Spleen (tissue), 7 donors: Measurements from ENCODE around the gene ZFP14.
"Not testable (repeated sequence)": the region's sequence is repeated elsewhere in the genome, so short reads cannot be mapped to it uniquely, and the experiment has no call there.

Experiments used
- POLR2A ChIP-seq, 3 donors: fragments of 450-650 bp; IDR thresholded peaks; one replicate each; pipeline ENCODE4 v1.5.1; 2017; ENCODE audit warnings: antibody characterized with exemption in 3 of 3, mild to moderate bottlenecking in 1 of 3
- TF ChIP-seq, protein P1 (sequence below), 11 experiments: fragments of 200-600 bp in 7 of 11; fragments of 450-650 bp in 4 of 11; sonication (generic) in 4 of 11; IDR thresholded peaks in 8 of 11; conservative IDR thresholded peaks in 3 of 11; 1 replicate in 7 of 11; 2 replicates in 4 of 11; pipeline versions ENCODE4 v1.4.0 to v1.8.0; 2016 to 2021; ENCODE audit warnings: antibody characterized with exemption in 11 of 11, inconsistent platforms in 4 of 11, mild to moderate bottlenecking in 1 of 11
- donor health status: DM: no; HTN: no; CAD: no; lungs with moderate emphysema.
- donor health status: DM: no; HTN: no; CAD: no.
- donor health status: DM: no; HTN: no; CAD: no.

GRCh38 chr19:36310416-36310990 is 68.5 kb downstream of the ZFP14 start:
- TF ChIP-seq, protein P1, sequence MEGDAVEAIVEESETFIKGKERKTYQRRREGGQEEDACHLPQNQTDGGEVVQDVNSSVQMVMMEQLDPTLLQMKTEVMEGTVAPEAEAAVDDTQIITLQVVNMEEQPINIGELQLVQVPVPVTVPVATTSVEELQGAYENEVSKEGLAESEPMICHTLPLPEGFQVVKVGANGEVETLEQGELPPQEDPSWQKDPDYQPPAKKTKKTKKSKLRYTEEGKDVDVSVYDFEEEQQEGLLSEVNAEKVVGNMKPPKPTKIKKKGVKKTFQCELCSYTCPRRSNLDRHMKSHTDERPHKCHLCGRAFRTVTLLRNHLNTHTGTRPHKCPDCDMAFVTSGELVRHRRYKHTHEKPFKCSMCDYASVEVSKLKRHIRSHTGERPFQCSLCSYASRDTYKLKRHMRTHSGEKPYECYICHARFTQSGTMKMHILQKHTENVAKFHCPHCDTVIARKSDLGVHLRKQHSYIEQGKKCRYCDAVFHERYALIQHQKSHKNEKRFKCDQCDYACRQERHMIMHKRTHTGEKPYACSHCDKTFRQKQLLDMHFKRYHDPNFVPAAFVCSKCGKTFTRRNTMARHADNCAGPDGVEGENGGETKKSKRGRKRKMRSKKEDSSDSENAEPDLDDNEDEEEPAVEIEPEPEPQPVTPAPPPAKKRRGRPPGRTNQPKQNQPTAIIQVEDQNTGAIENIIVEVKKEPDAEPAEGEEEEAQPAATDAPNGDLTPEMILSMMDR (IDR thresholded peaks at IDR 0.05 in 8 of 11, conservative IDR thresholded peaks at IDR 0.05 in 3 of 11), result not testable (repeated sequence)
- TF ChIP-seq POLR2A (IDR thresholded peaks at IDR 0.05), result not testable (repeated sequence)
